GM12875 (cell line): ENCODE results near the gene IBTK.

Experiments
- H3K4me3 ChIP-seq: one replicate; pipeline ENCODE4 v1.5.1; 2011; ENCODE audit warnings: low read depth, low read length, control low read depth
- CTCF ChIP-seq: IDR thresholded peaks from 2 replicates; pipeline ENCODE4 v1.5.1; 2011; ENCODE audit warnings: low read depth, mild to moderate bottlenecking, control low read depth, inconsistent platforms, low read length, moderate library complexity, borderline replicate concordance; ENCODE audit not compliant: insufficient read depth

The IBTK gene

DNA sequence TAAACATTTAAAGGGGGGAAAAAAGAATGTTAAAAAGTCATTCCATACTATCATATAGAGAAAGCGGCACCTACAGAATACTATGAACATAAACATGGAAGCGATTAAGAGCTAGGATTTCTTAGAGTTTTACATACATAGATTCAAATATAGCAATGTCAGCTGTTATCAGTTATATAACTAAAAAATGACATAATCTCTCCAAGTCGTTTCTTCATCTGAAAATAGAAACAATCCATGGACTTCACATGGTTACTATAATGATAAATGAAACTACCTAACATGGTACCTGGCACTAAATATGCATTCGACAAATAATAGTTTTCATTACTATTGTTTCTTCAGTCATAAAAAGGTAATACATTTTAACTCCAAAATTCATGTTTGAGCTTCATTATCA lies 3.7 kb downstream of the IBTK start:
- no peak for TF ChIP-seq CTCF

DNA sequence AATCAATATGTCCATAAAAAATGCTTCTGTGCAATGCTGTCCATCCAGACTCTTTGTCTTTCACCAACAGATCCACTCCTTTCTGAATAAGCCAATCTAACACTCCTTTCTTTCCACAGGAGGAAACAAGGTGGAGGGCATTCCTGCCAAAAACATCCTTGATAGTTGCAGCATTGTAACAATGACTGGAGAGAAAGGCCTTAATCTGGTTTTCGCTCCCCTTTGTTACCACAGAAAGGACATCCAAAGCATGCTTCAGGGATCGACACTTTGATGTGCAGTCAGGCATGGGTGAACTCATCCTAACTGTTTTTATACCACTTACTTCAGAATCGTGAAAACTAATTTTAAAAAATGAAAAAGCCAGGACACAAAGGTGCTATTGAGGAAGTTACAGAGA lies 7.4 kb downstream of the IBTK start:
- H3K4me3 ChIP-seq = no peak overlapping the region
- no peak for TF ChIP-seq CTCF

More for the DNA sequence above, 3.7 kb downstream of the IBTK start:
- H3K4me3 ChIP-seq = no peak overlapping the region

- TF ChIP-seq CTCF = no peak
- no peak overlapping the region for H3K4me3 ChIP-seq
Measured at GRCh38 chr6:82239597-82239996, 7.9 kb downstream of the IBTK start.

- no peak overlapping the region for H3K4me3 ChIP-seq
- TF ChIP-seq CTCF = no peak
Measured at GRCh38 chr6:82237013-82237412, 10.5 kb downstream of the IBTK start.

DNA sequence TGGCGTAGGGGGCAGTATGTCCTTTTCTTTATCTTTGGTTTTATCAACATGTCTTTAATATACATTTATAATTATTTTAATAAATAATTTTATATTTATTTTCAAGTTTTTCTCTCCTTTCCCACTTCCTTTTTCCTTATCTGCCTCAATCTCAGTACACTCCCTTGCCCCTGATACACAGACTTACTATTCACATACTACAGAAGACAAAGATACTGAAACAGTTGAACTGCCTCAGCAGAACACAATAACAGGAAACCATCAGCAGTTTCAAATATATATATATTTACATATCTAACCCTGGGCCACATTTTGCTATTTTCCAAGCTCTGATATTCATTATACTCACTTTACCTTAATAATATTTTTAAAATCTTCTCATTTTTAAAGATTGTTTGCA lies 19.8 kb downstream of the IBTK start:
- H3K4me3 ChIP-seq = no peak overlapping the region
- TF ChIP-seq CTCF = no peak

DNA sequence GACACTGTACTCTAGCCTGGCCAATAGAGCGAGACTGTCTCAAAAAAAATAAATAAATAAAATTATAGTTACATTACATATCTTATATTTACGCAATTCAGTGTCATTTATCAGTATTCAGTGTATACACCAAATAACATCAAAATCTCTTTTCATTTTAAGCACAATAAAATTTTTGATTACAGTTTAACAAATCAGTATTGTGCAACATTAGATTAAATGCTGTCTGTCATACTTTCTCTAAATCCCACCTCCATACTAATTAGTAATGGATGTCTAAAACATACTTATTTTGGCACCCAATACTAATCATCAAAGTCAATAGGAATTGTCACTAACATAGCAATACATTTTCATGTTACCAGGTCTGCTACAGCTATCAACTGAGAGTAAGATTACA lies 27.4 kb downstream of the IBTK start:
- no peak overlapping the region for H3K4me3 ChIP-seq
- no peak for TF ChIP-seq CTCF

DNA sequence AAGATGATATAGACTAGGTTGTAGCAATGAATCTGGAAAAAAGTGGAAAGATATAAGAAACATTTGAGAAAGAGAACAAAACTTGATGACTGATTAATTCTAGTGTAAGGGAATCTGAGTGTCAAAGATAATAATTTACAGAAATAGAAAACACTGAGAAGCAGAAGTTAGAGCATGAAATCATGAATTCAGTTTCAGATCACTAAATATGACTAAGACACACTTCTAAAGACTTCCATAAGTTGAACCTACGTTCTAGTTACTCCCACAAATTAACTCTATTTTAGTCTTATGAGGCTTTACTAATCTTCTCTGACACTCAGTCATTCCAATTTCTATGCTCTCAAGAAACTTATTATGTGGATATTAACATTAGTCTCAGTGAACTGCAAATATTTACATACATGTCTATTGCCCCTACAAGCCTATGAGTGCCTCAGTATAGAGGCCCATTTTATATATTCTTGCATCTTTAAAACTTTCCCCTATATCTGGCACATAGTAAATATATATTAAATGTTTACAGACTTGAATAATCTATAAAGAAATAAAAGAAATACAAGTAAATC lies 30.4 kb downstream of the IBTK start:
- no peak overlapping the region for H3K4me3 ChIP-seq

More for the DNA sequence above, 30.4 kb downstream of the IBTK start:
- TF ChIP-seq CTCF = no peak
